ENCODE data around the gene KDM2A.

Gene KDM2A

DNA sequence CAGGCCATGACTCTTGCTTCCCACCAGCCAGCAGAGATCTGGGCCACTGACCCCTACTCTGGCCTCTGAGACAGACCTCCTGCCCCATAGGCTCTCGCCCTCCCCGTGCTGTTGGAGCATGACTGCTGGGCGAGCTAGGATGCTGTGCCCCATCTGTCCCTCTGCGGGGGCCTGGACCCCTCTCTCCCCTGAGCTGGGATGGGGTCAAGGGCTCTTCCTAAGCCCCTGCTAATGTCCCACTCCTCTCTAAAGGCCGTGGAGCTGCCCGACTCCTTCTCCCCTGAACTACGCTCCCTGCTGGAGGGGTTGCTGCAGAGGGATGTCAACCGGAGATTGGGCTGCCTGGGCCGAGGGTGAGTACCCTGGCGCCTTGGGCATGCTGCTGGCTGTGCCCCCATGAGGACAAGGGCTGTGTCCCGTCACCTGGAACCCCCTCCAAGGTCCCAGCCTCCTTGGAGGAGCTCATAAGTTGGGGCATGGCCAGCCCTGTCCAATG lies 163.9 kb downstream of the KDM2A start:
- FAIRE-seq (no peak), DNase-seq (ENCODE audit: low spot score) (no peak)

DNA sequence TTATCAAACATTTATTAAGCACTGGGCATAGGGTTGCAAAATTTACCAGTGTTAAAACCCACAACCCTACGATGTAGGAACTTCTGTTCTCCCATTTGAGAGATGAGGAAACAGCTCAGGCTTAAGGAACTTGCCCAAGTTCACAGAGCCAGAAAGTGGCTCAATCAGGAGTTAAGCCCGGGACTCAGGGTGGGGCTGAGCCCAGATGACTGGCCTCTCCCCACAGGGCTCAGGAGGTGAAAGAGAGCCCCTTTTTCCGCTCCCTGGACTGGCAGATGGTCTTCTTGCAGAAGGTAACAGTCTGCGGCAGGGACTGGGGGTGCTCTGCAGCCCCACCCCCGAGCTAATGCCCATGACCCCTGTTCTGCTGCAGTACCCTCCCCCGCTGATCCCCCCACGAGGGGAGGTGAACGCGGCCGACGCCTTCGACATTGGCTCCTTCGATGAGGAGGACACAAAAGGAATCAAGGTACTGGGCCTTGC lies 164.5 kb downstream of the KDM2A start:
- FAIRE-seq: no peak
- no peak for DNase-seq (ENCODE audit: low spot score)

DNA sequence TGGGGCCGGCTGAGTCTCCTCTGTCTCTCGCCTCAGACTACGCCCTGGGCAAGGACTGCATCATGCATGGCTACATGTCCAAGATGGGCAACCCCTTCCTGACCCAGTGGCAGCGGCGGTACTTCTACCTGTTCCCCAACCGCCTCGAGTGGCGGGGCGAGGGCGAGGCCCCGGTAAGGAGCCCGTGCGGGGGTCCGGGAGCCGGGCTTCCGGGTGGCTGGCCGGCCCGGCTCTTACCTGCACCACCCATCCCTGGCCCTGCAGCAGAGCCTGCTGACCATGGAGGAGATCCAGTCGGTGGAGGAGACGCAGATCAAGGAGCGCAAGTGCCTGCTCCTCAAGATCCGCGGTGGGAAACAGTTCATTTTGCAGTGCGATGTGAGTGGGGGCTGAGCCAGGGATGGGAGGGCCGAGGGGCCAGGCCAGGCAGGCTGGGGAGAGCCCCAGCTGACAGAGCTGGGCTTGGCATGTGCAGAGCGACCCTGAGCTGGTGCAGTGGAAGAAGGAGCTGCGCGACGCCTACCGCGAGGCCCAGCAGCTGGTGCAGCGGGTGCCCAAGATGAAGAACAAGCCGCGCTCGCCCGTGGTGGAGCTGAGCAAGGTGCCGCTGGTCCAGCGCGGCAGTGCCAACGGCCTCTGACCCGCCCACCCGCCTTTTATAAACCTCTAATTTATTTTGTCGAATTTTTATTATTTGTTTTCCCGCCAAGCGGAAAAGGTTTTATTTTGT lies 165.9 kb downstream of the KDM2A start:
- DNase-seq (ENCODE audit: low spot score) (no peak), FAIRE-seq (no peak)

DNA sequence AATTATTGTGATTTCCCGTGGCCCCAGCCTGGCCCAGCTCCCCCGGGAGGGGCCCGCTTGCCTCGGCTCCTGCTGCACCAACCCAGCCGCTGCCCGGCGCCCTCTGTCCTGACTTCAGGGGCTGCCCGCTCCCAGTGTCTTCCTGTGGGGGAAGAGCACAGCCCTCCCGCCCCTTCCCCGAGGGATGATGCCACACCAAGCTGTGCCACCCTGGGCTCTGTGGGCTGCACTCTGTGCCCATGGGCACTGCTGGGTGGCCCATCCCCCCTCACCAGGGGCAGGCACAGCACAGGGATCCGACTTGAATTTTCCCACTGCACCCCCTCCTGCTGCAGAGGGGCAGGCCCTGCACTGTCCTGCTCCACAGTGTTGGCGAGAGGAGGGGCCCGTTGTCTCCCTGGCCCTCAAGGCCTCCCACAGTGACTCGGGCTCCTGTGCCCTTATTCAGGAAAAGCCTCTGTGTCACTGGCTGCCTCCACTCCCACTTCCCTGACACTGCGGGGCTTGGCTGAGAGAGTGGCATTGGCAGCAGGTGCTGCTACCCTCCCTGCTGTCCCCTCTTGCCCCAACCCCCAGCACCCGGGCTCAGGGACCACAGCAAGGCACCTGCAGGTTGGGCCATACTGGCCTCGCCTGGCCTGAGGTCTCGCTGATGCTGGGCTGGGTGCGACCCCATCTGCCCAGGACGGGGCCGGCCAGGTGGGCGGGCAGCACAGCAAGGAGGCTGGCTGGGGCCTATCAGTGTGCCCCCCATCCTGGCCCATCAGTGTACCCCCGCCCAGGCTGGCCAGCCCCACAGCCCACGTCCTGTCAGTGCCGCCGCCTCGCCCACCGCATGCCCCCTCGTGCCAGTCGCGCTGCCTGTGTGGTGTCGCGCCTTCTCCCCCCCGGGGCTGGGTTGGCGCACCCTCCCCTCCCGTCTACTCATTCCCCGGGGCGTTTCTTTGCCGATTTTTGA lies 166.8 kb downstream of the KDM2A start:
- no peak for FAIRE-seq
- no peak for DNase-seq (ENCODE audit: low spot score)

DNA sequence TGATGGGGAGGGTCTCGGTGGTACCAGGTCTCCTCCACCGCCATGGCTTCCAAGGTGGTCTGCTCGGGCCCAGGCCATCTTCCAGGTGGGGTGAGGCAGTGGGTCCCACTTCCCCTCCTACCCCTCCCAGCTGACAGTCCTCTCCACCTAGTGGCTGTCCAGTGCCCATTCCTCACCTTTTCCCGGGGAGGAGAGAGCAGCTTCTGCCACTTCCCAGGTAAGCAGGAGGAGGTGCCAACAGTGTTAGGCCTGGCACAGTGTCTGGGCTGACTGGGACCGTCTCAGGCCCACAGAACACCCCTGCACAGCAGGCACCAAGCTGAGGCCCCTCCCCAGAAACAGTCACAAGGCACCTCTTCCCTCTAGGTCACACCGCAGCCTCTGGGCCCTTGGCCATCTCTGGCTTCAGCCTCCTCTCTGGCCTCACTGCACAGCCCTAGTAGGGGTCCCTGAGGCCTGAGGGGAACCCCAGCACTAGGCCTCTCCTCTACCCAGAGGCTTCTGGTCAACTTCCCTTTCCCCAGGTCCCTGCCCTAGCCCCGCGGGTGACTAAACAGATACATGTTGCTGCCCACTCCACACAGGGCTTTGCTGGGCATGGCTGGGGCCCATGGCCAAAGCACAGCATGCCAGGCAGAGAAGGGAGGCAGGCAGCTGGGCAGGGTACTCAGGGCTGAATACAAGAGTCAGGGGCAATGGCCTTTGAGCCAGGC lies 167.7 kb downstream of the KDM2A start:
- no peak for DNase-seq (ENCODE audit: low spot score)
- FAIRE-seq: no peak

DNA sequence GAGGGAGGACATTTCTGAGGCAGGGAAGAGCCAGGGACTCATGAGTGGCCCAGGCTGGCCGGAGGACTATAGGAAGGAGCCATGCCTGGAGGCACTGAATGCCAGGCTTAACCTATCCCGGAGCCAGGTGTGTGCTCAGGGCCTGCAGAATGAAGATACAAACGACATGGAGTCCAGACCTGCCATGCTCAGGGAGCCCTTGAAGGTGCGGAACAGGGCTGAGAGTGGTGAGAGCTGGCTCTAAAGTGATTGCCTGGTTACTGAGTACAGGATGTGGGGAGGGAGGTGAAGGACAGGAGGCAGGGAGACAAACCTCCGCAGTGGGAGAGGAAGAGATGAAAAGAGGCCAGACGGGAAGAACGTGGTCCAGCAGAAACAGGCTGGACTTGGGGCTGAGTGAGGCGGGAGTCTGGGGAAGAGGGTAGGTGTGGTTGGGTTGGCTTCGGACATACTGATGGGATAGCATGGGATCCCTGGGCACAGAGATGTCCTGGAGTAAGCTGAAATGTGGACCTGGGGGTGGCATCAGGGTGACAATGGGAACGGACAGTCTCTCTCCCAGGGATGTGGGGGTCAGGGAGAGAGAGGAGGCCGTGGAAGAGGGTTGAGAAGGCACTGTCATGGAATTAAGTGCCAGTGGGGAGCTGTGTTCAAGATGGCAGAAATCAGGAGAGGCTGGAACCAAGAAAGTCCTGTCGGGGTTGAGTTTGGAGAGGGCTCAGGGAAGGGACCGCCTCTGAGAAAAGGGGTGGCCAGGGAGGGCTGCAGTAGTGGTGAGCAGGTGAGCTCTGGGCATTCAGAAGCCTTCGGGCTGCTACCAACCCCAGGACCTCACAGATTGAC lies 168.5 kb downstream of the KDM2A start:
- no peak for FAIRE-seq
- DNase-seq (ENCODE audit: low spot score): no peak

DNA sequence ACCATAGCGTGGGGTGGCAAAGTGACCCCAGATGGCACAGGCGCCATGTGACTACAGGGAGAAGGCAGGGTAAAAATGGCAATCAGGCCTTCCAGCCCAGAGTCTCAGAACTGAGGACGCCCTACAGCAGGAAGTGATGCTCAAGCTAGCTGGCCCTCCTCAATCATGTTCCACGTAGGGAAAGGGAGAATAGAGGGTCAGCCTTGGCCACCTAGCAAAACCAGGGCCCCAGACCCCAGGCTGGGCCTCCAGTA lies 169.1 kb downstream of the KDM2A start:
- DNase-seq (ENCODE audit: low spot score) (no peak), FAIRE-seq (no peak)

DNA sequence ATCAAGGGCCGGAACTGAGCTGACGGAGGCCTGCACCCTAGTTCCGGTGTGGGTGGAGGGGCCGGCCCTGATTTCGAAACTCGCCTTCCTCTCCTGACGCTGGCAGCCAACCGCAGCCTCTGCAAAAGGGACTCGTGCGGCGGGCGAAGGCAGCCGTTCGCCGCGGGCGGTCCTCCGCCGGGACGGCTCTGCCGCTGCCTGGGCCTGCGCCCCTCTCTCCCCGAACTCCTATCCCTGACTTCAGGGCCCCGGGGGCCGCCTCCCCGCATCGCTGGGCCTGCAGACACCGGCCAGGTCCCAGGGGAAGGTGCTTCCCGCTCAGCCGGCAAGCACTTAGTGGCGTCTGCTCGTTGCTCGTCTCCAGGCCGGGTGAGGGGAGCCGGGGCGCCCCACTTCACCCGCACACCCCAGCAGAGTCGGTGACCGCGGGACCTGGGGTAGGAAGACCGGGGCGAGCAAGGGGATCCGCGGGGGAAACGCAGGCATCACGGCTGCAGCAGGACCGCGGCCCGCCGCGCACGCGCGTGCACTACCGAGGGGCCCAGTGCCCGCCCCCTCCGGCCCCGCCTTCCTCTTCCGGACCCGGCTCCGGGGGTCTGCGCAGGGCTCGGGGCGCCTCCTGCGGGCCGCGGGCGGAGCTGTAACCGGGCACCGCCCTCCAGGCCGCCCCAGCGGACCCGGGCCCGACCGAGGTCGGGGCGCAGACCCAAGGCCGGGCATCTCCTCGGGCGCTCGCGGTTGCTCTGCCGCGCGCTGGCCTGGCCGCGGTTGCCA lies 169.6 kb downstream of the KDM2A start:
- FAIRE-seq (no peak), DNase-seq (ENCODE audit: low spot score) (peak; percentile 71)

DNA sequence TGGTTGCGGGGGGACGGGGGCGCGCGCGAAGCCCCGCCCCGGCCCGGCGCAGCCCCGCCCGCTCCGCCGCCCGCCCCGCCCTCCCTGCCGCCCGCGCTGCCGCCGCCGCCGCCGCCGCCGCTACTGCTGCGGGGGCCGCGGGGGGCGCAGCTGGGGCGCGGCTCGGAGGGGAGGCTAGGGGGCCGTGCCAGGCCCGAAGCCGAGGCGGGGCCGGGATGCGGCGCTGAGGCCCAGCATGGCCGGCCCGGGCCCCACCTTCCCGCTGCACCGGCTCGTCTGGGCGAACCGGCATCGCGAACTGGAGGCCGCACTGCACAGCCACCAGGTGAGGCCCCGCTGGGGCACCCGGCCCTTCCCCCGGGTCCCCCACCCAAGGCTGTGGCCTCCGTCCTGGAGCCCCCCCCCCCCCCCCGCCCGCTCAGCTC lies 170.2 kb downstream of the KDM2A start, which contains the start of gene ANKRD13D:
TSS of gene ANKRD13D (plus strand) at position 78 of the 425 bp plus-strand sequence. CDS start at position 236, 158 bp downstream.
- FAIRE-seq (no peak), DNase-seq (ENCODE audit: low spot score) (no peak)

DNA sequence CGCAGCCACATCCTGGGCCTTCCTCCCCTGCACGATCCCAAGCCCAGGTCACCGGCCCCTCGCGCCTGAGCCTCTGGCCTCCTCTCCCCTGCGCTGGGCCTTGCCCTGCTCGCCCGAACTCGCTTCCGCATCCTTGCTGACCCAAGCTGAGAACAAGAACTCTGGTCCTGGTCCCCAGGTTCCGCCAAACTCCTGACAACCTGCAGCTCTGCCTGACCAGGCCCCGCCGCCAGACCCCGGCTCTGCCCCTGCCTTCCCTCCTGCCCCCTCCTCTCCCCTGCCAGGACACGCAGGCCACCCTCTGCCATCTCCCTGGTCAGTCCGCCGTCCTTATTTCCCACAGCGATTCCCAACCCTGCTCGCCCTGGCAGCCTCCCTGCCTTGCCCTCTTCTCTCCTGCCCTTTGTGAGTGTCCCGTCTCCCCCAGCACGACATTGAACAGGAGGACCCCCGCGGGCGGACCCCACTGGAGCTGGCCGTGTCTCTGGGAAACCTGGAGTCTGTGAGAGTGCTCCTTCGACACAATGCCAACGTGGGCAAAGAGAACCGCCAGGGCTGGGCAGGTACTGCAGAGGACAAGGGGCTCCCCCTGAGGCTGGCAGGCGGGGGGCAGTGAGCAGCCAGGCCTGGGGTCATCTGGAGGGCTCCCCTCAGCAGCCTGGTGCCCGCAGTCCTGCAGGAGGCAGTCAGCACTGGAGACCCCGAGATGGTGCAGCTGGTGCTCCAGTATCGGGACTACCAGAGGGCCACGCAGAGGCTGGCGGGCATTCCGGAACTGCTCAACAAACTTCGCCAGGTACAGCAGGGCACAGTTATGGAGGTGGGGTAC lies 170.8 kb downstream of the KDM2A start:
- FAIRE-seq: no peak
- peak; percentile 10 for DNase-seq (ENCODE audit: low spot score)

DNA sequence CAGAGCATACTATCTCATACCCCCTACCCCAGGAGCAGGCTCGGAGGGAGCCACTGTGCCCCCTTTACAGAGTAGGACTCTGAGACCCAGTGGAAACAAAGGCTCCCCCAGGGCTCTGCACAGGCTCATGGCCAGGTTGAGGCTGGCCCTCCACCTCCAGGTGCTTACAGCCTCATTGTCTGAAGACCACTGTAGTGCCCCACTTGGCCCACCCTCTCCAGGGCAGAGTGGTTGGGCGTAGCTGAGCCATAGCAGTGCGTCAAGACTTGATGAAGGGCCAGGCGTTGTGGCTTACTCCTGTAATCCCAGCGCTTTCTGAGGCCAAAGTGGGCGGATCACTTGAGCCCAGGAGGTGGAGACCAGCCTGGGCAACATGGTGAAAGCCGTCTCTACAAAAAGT lies 171.7 kb downstream of the KDM2A start:
- DNase-seq (ENCODE audit: low spot score): no peak
- FAIRE-seq: no peak

DNA sequence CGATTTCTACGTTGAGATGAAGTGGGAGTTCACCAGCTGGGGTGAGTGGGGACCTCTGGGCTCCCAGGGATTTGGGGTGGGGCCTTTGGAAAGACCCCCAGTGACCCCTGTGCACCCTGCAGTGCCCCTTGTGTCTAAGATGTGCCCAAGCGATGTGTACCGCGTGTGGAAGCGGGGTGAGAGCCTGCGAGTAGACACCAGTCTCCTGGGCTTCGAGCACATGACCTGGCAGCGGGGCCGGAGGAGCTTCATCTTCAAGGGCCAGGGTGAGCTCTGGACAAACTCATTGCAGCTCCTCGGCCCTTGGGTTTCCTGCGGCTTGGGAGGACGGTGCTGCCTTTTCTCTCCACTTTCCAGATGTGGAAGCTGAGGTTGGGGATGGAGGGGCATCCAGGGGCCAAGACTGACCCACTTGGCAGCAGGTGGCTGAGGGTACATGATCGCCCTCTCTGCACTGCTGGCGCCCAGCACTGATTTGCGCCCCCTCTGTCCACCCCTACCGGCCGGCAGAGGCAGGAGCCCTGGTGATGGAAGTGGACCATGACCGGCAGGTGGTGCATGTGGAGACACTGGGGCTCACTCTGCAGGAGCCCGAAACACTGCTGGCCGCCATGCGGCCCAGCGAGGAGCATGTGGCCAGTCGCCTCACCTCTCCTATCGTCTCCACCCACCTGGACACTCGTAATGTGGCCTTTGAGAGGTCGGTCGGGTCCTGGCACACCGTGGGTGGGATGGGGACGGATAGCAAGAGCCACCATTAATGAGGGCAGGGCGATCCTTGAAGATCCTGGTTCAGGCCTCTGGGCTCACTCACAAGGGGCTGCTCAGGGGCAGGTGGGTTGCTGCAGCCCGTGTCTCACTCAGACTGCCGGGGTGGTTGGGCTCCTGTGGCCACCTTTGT lies 172.7 kb downstream of the KDM2A start:
- DNase-seq (ENCODE audit: low spot score) (no peak), FAIRE-seq (no peak)

DNA sequence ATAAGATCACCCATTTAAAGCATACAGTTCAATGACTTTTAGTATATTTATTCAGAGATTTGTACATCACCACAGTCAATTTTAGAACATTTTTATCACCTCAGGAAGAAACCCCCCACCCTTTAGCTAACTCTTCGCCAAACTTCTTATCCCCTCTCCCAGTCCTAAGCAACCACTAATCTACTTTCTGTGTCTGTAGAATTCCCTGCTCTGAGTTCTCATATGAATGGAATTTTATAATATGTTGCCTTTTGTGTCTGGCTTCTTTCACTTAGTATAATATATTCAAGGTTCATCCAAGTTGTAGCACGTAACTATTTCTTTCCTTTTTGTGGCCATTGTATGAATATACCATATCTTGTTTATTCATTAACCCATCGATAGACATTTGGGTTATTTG lies 173.6 kb downstream of the KDM2A start:
- FAIRE-seq: no peak
- DNase-seq (ENCODE audit: low spot score): no peak

DNA sequence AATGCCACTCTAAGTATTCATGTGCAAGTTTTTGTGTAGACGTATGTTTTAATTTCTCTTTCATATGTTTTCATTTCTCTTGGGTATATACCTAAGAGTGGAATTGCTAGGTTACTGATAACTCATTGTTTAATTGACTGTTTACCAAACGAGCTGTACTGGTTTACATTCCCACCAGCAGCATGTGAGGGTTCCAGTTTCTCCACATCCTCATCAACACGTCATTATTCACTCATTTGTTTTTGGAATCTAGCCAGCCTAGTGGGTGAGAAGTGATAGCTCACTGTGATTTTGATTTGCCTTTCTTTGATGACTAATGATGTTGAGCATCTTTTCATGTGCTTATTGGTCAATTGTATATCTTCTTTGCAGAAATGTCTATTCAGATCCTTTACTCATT lies 174.0 kb downstream of the KDM2A start:
- no peak for FAIRE-seq

DNA sequence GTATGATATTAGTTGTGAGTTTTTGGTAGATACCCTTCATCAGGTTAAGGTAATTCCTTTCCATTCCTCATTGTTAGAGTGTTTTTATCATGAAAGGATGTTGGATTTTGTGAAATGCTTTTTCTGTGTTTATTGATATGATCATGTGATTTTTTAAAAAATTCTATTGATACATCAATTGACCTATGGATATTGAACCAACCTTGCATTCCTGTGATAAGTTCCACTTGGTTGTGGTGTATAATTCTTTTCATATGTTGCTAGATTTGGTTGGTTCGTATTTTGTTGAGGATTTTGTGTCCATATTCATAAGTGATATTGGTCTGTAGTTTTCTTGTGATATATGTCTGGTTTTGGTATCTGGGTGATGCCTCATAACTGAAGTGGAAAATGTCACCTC lies 176.8 kb downstream of the KDM2A start:
- DNase-seq (ENCODE audit: low spot score) (no peak), FAIRE-seq (no peak)

More for the DNA sequence above, 174.0 kb downstream of the KDM2A start:
- DNase-seq (ENCODE audit: low spot score): peak; percentile 16

DNA sequence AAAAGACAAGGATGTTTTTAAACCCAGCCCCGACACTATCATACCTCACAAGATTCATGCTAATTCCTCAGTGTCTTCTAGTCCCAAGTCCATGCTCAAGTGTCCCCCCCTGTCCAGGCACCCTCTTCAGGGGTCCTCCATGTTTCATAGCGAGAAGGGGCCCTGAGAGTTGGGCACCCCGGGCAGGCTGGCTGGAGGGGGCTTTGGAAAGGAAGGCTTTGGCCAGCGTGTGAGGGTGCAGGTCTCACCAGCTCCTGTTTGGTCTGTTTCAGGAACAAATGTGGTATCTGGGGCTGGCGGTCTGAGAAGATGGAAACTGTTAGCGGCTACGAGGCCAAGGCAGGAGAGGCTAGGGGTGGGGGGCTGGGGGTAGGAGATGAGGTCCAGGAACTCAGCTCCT lies 179.7 kb downstream of the KDM2A start:
- FAIRE-seq (no peak), DNase-seq (ENCODE audit: low spot score) (no peak)

DNA sequence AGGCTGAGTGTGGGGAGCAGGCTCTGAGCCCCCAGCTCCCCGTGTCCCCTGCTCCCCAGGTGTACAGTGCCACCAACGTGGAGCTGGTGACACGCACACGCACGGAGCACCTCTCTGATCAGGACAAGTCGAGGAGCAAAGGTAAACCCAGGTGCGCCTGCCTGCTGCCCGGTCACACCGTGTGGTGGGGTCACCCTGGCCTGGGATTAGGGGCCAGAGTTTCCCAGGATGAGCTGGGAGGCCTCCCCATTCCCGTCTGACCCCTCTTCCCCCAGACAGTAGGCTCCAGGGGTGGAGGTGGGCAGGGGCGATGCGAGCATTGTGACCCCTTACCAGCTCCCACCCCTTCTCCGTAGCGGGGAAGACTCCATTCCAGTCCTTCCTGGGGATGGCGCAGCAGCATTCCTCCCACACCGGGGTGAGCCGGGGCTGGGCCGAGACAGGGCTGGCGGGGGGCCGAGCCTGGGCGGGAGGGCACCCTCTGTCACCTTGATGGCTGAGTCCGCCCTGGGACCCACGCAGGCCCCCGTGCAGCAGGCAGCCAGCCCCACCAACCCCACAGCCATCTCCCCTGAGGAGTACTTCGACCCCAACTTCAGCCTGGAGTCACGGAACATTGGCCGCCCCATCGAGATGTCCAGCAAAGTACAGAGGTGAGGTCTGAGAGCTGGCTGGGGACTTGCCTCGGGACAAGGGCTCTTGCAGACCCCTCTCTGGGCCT lies 180.6 kb downstream of the KDM2A start:
- DNase-seq (ENCODE audit: low spot score) (no peak), FAIRE-seq (no peak)
